D721Med (cell line): ENCODE data around the gene SYT3.
"Not testable (repeated sequence)": the region's sequence is repeated elsewhere in the genome, so short reads cannot be mapped to it uniquely, and the experiment has no call there.

ENCODE experiments used
- DNase-seq: peaks from one replicate; pipeline ENCODE4 v3.0.0; 2011; ENCODE audit warnings: low spot score; ENCODE audit not compliant: insufficient read length
- FAIRE-seq: peaks from 2 replicates; lab custom pipeline; 2011; peaks lifted over from hg19 to GRCh38; lab: Jason Lieb, UNC
- TF ChIP-seq, protein P1 (sequence below): IDR thresholded peaks from 2 replicates; pipeline ENCODE4 v1.5.1; 2012; ENCODE audit warnings: mild to moderate bottlenecking, control low read depth; ENCODE audit not compliant: insufficient read depth; ENCODE audit errors: missing control alignments

The SYT3 gene

DNA sequence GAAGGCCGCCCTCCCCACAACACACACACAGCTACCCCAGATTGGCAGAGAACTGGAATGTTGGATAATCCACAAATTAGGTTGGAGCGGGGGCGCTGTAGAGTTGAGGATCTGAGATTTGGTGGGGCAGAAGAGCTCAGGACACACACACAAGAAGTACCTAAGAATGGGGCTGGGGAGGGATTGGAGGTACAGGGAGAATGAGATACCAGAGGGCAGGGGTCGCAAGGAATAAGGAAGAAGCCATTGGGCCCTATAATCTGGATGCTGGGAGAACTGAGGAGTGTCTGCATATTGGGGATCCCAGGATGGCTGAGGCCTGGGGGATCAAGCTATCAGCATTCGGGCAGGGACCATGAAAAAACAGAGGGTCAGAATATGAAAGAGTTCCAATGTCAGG, 11.5 kb downstream of the SYT3 start:
- FAIRE-seq (no peak), DNase-seq (no peak)
- TF ChIP-seq, protein P1, sequence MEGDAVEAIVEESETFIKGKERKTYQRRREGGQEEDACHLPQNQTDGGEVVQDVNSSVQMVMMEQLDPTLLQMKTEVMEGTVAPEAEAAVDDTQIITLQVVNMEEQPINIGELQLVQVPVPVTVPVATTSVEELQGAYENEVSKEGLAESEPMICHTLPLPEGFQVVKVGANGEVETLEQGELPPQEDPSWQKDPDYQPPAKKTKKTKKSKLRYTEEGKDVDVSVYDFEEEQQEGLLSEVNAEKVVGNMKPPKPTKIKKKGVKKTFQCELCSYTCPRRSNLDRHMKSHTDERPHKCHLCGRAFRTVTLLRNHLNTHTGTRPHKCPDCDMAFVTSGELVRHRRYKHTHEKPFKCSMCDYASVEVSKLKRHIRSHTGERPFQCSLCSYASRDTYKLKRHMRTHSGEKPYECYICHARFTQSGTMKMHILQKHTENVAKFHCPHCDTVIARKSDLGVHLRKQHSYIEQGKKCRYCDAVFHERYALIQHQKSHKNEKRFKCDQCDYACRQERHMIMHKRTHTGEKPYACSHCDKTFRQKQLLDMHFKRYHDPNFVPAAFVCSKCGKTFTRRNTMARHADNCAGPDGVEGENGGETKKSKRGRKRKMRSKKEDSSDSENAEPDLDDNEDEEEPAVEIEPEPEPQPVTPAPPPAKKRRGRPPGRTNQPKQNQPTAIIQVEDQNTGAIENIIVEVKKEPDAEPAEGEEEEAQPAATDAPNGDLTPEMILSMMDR: no peak

DNA sequence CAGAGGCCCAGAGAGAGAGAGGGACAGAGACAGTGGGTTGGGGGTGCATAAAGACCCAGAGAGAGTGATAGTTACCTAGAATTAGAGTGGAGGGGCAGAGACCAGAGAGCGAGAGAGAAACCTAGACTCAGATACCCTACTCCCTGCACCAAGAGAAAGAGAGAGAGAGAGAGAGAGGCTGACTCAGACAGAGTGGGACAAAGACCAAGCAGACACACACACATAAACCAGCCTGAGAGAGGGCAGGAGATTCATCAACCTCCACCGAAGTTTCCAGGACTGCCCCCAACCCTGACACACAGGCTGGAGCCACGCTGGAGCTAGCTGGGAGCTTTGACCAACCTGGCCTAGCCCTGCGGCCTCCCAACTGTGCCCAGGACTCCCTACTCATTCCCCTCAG, 12.9 kb downstream of the SYT3 start:
- TF ChIP-seq, protein P1: no peak
- DNase-seq (no peak), FAIRE-seq (no peak)

GRCh38 chr19:50626011-50626410, 13.7 kb downstream of the SYT3 start:
- FAIRE-seq: no peak
- TF ChIP-seq, protein P1: no peak
- no peak for DNase-seq

GRCh38 chr19:50624949-50625600, 14.6 kb downstream of the SYT3 start:
- DNase-seq: no peak
- FAIRE-seq: no peak
- TF ChIP-seq, protein P1: no peak

- not testable (repeated sequence) for DNase-seq, FAIRE-seq
These were observed 19.2 kb downstream of the SYT3 start for GRCh38 chr19:50620394-50620906.

- DNase-seq, FAIRE-seq: not testable (repeated sequence)
These were observed 20.5 kb downstream of the SYT3 start for GRCh38 chr19:50619184-50619583.

DNA sequence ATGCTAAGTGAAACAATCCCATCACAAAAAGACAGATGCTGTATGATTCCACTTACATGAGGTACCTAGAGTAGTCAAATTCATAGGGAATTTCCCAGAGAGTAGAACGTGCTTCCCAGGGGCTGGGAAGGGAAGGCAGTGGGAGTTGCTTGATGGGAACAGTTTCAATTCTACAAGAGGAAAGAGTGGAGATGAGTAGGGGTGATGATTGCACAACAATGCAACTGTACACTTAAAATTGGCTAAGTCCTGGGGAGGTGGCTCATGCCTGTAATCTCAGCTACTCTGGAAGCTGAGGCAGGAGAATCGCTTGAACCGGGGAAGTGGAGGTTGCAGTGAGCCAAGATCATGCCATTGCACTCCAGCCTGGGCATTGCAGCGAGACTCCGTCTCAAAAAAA, 21.3 kb downstream of the SYT3 start:
- FAIRE-seq: not testable (repeated sequence)

GRCh38 chr19:50612504-50613404, 26.9 kb downstream of the SYT3 start:
- FAIRE-seq, DNase-seq: not testable (repeated sequence)

More for the DNA sequence above, 21.3 kb downstream of the SYT3 start:
- DNase-seq: not testable (repeated sequence)
